GM18498 (cell line): ENCODE data around the gene FAN1.

ENCODE experiments used
- ATAC-seq: cut with Tn5 transposase; IDR thresholded peaks from one replicate; pipeline ENCODE4 v1.9.1; 2021; ENCODE audit warnings: mild to moderate bottlenecking, moderate library complexity; ENCODE audit not compliant: unreplicated experiment

The FAN1 gene

GRCh38 chr15:30919877-30920550 lies 16.3 kb downstream of the FAN1 start:
- ATAC-seq, result peak; percentile 52

- no peak for ATAC-seq
Observed at GRCh38 chr15:30921106-30921505, 17.4 kb downstream of the FAN1 start.

GRCh38 chr15:30921781-30922479 lies 18.2 kb downstream of the FAN1 start:
- ATAC-seq, result no peak

GRCh38 chr15:30922480-30923311 lies 19.0 kb downstream of the FAN1 start:
- ATAC-seq, result no peak

- no peak for ATAC-seq
Observed at GRCh38 chr15:30923429-30923828, 19.7 kb downstream of the FAN1 start.

GRCh38 chr15:30924353-30924752 lies 20.6 kb downstream of the FAN1 start:
- ATAC-seq, result no peak

- no peak for ATAC-seq
Observed at GRCh38 chr15:30925686-30926085, 22.0 kb downstream of the FAN1 start.

- ATAC-seq, result no peak
Observed at GRCh38 chr15:30926161-30926560, 22.4 kb downstream of the FAN1 start.

- ATAC-seq, result no peak
Observed at GRCh38 chr15:30927148-30927761, 23.5 kb downstream of the FAN1 start.

GRCh38 chr15:30928076-30928475 lies 24.4 kb downstream of the FAN1 start:
- ATAC-seq, result no peak

- no peak for ATAC-seq
Observed at GRCh38 chr15:30929064-30929669, 25.5 kb downstream of the FAN1 start.

- no peak for ATAC-seq
Observed at GRCh38 chr15:30929982-30930381, 26.3 kb downstream of the FAN1 start.

- no peak for ATAC-seq
Observed at GRCh38 chr15:30930422-30930821, 26.7 kb downstream of the FAN1 start.

GRCh38 chr15:30933293-30933692 lies 29.6 kb downstream of the FAN1 start:
- ATAC-seq, result no peak

GRCh38 chr15:30939161-30939560 lies 35.4 kb downstream of the FAN1 start:
- ATAC-seq, result no peak

GRCh38 chr15:30940359-30940758 lies 36.6 kb downstream of the FAN1 start:
- no peak for ATAC-seq

GRCh38 chr15:30941520-30941919 lies 37.8 kb downstream of the FAN1 start:
- no peak for ATAC-seq

GRCh38 chr15:30943654-30944335 lies 40.1 kb downstream of the FAN1 start:
- ATAC-seq, result no peak

GRCh38 chr15:30953183-30953582 lies 49.5 kb downstream of the FAN1 start:
- ATAC-seq, result no peak

GRCh38 chr15:30953731-30954378 lies 50.1 kb downstream of the FAN1 start:
- no peak for ATAC-seq
